ENCODE data around the gene IPO13.

Gene IPO13

GRCh38 chr1:43992232-43992995 is 45.7 kb downstream of the IPO13 start:
- no peak for DNase-seq (ENCODE audit: low read depth, low spot score)
- peak overlapping the region; percentile 79 for H3K4me3 ChIP-seq (ENCODE audit: low read depth, low read length)
- ChIA-PET POLR2A (interaction anchor here (0.6 to 2.0 kb wide), 4 partner anchors 17 to 229 kb away, joined by 3 to 6 read pairs (median 4); partner anchors contain the start of gene ATP6V0B), CTCF (interaction anchor here (0.9 to 9.3 kb wide), 9 partner anchors 10 to 602 kb away, joined by 3 to 103 read pairs (median 4); no protein-coding TSS in a partner anchor)
- no peak for TF ChIP-seq CTCF (IDR thresholded peaks at IDR 0.05; ENCODE audit: insufficient read depth, low read length, missing control alignments)

- DNase-seq (ENCODE audit: low read depth, low spot score), result no peak
- ChIA-PET CTCF (interaction anchor here (0.9 to 9.3 kb wide), 8 partner anchors 9 to 230 kb away, joined by 3 to 103 read pairs (median 4); no protein-coding TSS in a partner anchor), POLR2A (interaction anchor here (0.9 to 2.0 kb wide), 2 partner anchors 18 to 230 kb away, joined by 4 to 6 read pairs; partner anchors contain the start of gene ATP6V0B)
- no peak for TF ChIP-seq CTCF (IDR thresholded peaks at IDR 0.05; ENCODE audit: insufficient read depth, low read length, missing control alignments)
- H3K4me3 ChIP-seq (ENCODE audit: low read depth, low read length), result no peak overlapping the region
Observed at GRCh38 chr1:43993206-43993914, 46.6 kb downstream of the IPO13 start.

- POLR2A ChIA-PET, result no interaction called here
- CTCF ChIA-PET, result interaction anchor here (0.9 to 9.3 kb wide), 4 partner anchors 11 to 53 kb away, joined by 3 to 103 read pairs (median 17); no protein-coding TSS in a partner anchor
- DNase-seq (ENCODE audit: low read depth, low spot score), result no peak
- no peak overlapping the region for H3K4me3 ChIP-seq (ENCODE audit: low read depth, low read length)
- no peak for TF ChIP-seq CTCF (IDR thresholded peaks at IDR 0.05; ENCODE audit: insufficient read depth, low read length, missing control alignments)
Observed at GRCh38 chr1:43994071-43994470, 47.3 kb downstream of the IPO13 start.

GRCh38 chr1:43994794-43995790 is 48.3 kb downstream of the IPO13 start:
- ChIA-PET CTCF (interaction anchor here (1.0 to 9.3 kb wide), 6 partner anchors 10 to 53 kb away, joined by 3 to 103 read pairs (median 7); no protein-coding TSS in a partner anchor), POLR2A (interaction anchor here (0.9 kb wide), 1 partner anchor 231 kb away, joined by 3 read pairs; no protein-coding TSS in a partner anchor)
- no peak overlapping the region for H3K4me3 ChIP-seq (ENCODE audit: low read depth, low read length)
- TF ChIP-seq CTCF (IDR thresholded peaks at IDR 0.05; ENCODE audit: insufficient read depth, low read length, missing control alignments), result peak; percentile 43
- DNase-seq (ENCODE audit: low read depth, low spot score), result no peak

- H3K4me3 ChIP-seq (ENCODE audit: low read depth, low read length), result no peak overlapping the region
- ChIA-PET POLR2A (interaction anchor here (0.9 kb wide), 1 partner anchor 233 kb away, joined by 3 read pairs; no protein-coding TSS in a partner anchor), CTCF (interaction anchor here (1.3 to 9.3 kb wide), 2 partner anchors 9 to 15 kb away, joined by 5 to 103 read pairs; no protein-coding TSS in a partner anchor)
- DNase-seq (ENCODE audit: low read depth, low spot score), result no peak
- no peak for TF ChIP-seq CTCF (IDR thresholded peaks at IDR 0.05; ENCODE audit: insufficient read depth, low read length, missing control alignments)
Observed at GRCh38 chr1:43995984-43996732, 49.4 kb downstream of the IPO13 start.
